Caco-2 (cell line): ENCODE data around the gene POLR1A. TPM values are rescaled to one million over a fixed set of nuclear protein-coding genes. Genes with fewer than 3 reads are reported as not detected.

Experiments
- BruUV-seq: library from RNA; stranded (reverse); fragments of 400-500 nt; replicated peaks from 2 replicates; lab custom pipeline; 2021; lab: Mats Ljungman, UMichigan
- CTCF ChIA-PET: fragments of 300-600 bp; sonication (Branson Sonifier 250); formaldehyde crosslinking; loops from one replicate; lab custom pipeline; 2022; ENCODE audit warnings: antibody characterized with exemption; lab: Charles Lee
- POLR2A ChIA-PET: fragments of 300-600 bp; sonication (Branson Sonifier 250); formaldehyde crosslinking; loops from one replicate; lab custom pipeline; 2022; ENCODE audit warnings: antibody characterized with exemption; lab: Charles Lee
- DNase-seq, 2 experiments: peaks; one replicate each; pipeline versions ENCODE4 v3.0.0 to v3.0.0-alpha.2; 2020 to 2022
- H3K27me3 ChIP-seq: replicated peaks from 2 replicates; pipeline ENCODE4 v1.6.0; 2011; ENCODE audit warnings: low read length; ENCODE audit not compliant: control insufficient read depth, insufficient read depth
- H3K36me3 ChIP-seq: 2 replicates; pipeline ENCODE4 v1.5.1; 2011; ENCODE audit warnings: low read length; ENCODE audit not compliant: control insufficient read depth, insufficient read depth
- H3K4me1 ChIP-seq: fragments of 250-450 bp; sonication (Bioruptor Pico); 2 replicates; pipeline ENCODE4 v1.5.1; 2020; ENCODE audit warnings: mild to moderate bottlenecking
- H3K4me3 ChIP-seq: 2 replicates; pipeline ENCODE4 v1.5.1; 2011; ENCODE audit warnings: low read depth, mild to moderate bottlenecking, control low read depth, low read length
- H3K9me3 ChIP-seq: fragments of 250-450 bp; sonication (Bioruptor Pico); 2 replicates; pipeline ENCODE4 v1.5.1; 2020; ENCODE audit warnings: mild to moderate bottlenecking, moderate library complexity
- H3K27ac Mint-ChIP-seq: one replicate; pipeline ENCODE4 v1.8.0; 2022; ENCODE audit warnings: mixed read lengths; ENCODE audit not compliant: unreplicated experiment
- H3K27me3 Mint-ChIP-seq: one replicate; pipeline ENCODE4 v1.8.0; 2022; ENCODE audit warnings: mixed read lengths; ENCODE audit not compliant: insufficient read depth, unreplicated experiment
- H3K36me3 Mint-ChIP-seq: one replicate; pipeline ENCODE4 v1.8.0; 2022; ENCODE audit warnings: mild to moderate bottlenecking, mixed read lengths; ENCODE audit not compliant: insufficient read depth, unreplicated experiment
- H3K4me1 Mint-ChIP-seq: one replicate; pipeline ENCODE4 v1.8.0; 2022; ENCODE audit warnings: low read depth, mixed read lengths; ENCODE audit not compliant: unreplicated experiment
- H3K4me3 Mint-ChIP-seq: one replicate; pipeline ENCODE4 v1.8.0; 2022; ENCODE audit warnings: mild to moderate bottlenecking, moderate library complexity, mixed read lengths; ENCODE audit not compliant: unreplicated experiment
- H3K9me3 Mint-ChIP-seq: one replicate; pipeline ENCODE4 v1.8.0; 2022; ENCODE audit warnings: mixed read lengths; ENCODE audit not compliant: unreplicated experiment
- CTCF ChIP-seq, 2 experiments: fragments of 200-600 bp in 1 of 2; IDR thresholded peaks; 1 replicate in 1 of 2; 2 replicates in 1 of 2; pipeline versions ENCODE4 v1.5.1 to v1.8.0; 2011 to 2022; ENCODE audit warnings: antibody characterized with exemption in 1 of 2, control low read depth in 1 of 2, inconsistent platforms in 1 of 2, low read depth in 1 of 2, low read length in 1 of 2, mild to moderate bottlenecking in 1 of 2, moderate library complexity in 1 of 2; ENCODE audit not compliant: insufficient read depth in 1 of 2, severe bottlenecking in 1 of 2, unreplicated experiment in 1 of 2
- intact Hi-C: fragments of 100-400 bp; cut with micrococcal nuclease; formaldehyde crosslinking; loops from one replicate; pipeline ENCODE4 v1.10.0; 2022; ENCODE audit not compliant: unreplicated experiment
- total RNA-seq: library from RNA; stranded (reverse); gene quantifications from 2 replicates; pipeline ENCODE4 v1.2.3, GENCODE V29; 2022

Gene POLR1A
- total RNA-seq, 1 experiment from 2014 or later = 73.8 TPM

- H3K27me3 Mint-ChIP-seq = no peaks in the 10 kb centered on the region
- no peaks in the 10 kb centered on the region for H3K9me3 Mint-ChIP-seq
- no peaks in the 10 kb centered on the region for H3K36me3 Mint-ChIP-seq
- ChIA-PET CTCF (no interaction called here), POLR2A (no interaction called here)
- intact Hi-C loops = no loop called here
- Histone ChIP-seq H3K9me3 (no peaks in the 10 kb centered on the region), H3K36me3 (no peaks in the 10 kb centered on the region), H3K27me3 (no peaks in the 10 kb centered on the region), H3K4me1 (no peaks in the 10 kb centered on the region), H3K4me3 (no peak overlapping the region)
- H3K4me1 Mint-ChIP-seq = no peaks in the 10 kb centered on the region
- H3K27ac Mint-ChIP-seq = no peak overlapping the region
- no peak overlapping the region for H3K4me3 Mint-ChIP-seq
- BruUV-seq = no TSS peak
- TF ChIP-seq CTCF (IDR thresholded peaks at IDR 0.05; ENCODE audit: insufficient read depth in 1 of 2, low read depth in 1 of 2, low read length in 1 of 2, severe bottlenecking in 1 of 2, unreplicated experiment in 1 of 2) = no peak
- no peak for DNase-seq
These were observed 115.6 kb downstream of the POLR1A start for GRCh38 chr2:85990084-85990483.

GRCh38 chr2:85989288-85989865 lies 116.3 kb downstream of the POLR1A start:
- Mint-ChIP-seq H3K9me3 (no peaks in the 10 kb centered on the region), H3K4me1 (no peaks in the 10 kb centered on the region), H3K4me3 (no peak overlapping the region), H3K27me3 (no peaks in the 10 kb centered on the region), H3K27ac (no peak overlapping the region), H3K36me3 (no peaks in the 10 kb centered on the region)
- Histone ChIP-seq H3K9me3 (no peaks in the 10 kb centered on the region), H3K4me3 (no peak overlapping the region), H3K27me3 (no peaks in the 10 kb centered on the region), H3K36me3 (no peaks in the 10 kb centered on the region), H3K4me1 (no peaks in the 10 kb centered on the region)
- intact Hi-C loops = loop anchor here (5.0 kb wide), 1 partner anchor 52 kb away; no protein-coding TSS in a partner anchor
- BruUV-seq = no TSS peak
- ChIA-PET CTCF (no interaction called here), POLR2A (no interaction called here)
- no peak for TF ChIP-seq CTCF (IDR thresholded peaks at IDR 0.05; ENCODE audit: insufficient read depth in 1 of 2, low read depth in 1 of 2, low read length in 1 of 2, severe bottlenecking in 1 of 2, unreplicated experiment in 1 of 2)
- no peak for DNase-seq

GRCh38 chr2:85988914-85989270 lies 116.8 kb downstream of the POLR1A start:
- no peaks in the 10 kb centered on the region for H3K36me3 ChIP-seq
- Mint-ChIP-seq H3K4me3 (no peak overlapping the region), H3K36me3 (no peaks in the 10 kb centered on the region), H3K9me3 (no peaks in the 10 kb centered on the region), H3K27me3 (no peaks in the 10 kb centered on the region), H3K4me1 (no peaks in the 10 kb centered on the region), H3K27ac (no peak overlapping the region)
- DNase-seq = no peak
- intact Hi-C loops = loop anchor here (5.0 kb wide), 1 partner anchor 52 kb away; no protein-coding TSS in a partner anchor
- no peaks in the 10 kb centered on the region for H3K4me1 ChIP-seq
- no TSS peak for BruUV-seq
- H3K4me3 ChIP-seq = no peak overlapping the region
- ChIA-PET POLR2A (no interaction called here), CTCF (no interaction called here)
- H3K27me3 ChIP-seq = no peaks in the 10 kb centered on the region
- no peak for TF ChIP-seq CTCF (IDR thresholded peaks at IDR 0.05; ENCODE audit: insufficient read depth in 1 of 2, low read depth in 1 of 2, low read length in 1 of 2, severe bottlenecking in 1 of 2, unreplicated experiment in 1 of 2)
- H3K9me3 ChIP-seq = no peaks in the 10 kb centered on the region
